K562 (cell line): Measurements from ENCODE around the gene TESK1.

Experiments
- EZH2 ChIP-seq: IDR thresholded peaks from 2 replicates; pipeline ENCODE4 v1.6.1; 2012; ENCODE audit warnings: low read depth, mild to moderate bottlenecking, inconsistent platforms, low read length, borderline replicate concordance
- RAD21 ChIP-seq, 2 experiments: fragments of 250-450 bp in 1 of 2; fragments of 450-650 bp in 1 of 2; sonication (Bioruptor Pico) in 1 of 2; formaldehyde crosslinking in 1 of 2; IDR thresholded peaks in 1 of 2; conservative IDR thresholded peaks in 1 of 2; 2 replicates each; pipeline versions ENCODE4 v1.4.0 to v1.8.0; 2020 to 2022; ENCODE audit warnings: mild to moderate bottlenecking in 2 of 2, moderate library complexity in 1 of 2
- TF ChIP-seq, protein P1 (sequence below): fragments of 250-450 bp; sonication (Bioruptor Pico); IDR thresholded peaks from 2 replicates; pipeline ENCODE4 v1.5.0; 2020; ENCODE audit warnings: mild to moderate bottlenecking, borderline replicate concordance

GRCh38 chr9:35559792-35560530 lies 45.1 kb upstream of the TESK1 start:
- TF ChIP-seq EZH2 (no peak), RAD21 (CRISPR knock-in tag; conservative IDR thresholded peaks at IDR 0.05 in 1 of 2, IDR thresholded peaks at IDR 0.05 in 1 of 2) (no peak)
- TF ChIP-seq, protein P1, sequence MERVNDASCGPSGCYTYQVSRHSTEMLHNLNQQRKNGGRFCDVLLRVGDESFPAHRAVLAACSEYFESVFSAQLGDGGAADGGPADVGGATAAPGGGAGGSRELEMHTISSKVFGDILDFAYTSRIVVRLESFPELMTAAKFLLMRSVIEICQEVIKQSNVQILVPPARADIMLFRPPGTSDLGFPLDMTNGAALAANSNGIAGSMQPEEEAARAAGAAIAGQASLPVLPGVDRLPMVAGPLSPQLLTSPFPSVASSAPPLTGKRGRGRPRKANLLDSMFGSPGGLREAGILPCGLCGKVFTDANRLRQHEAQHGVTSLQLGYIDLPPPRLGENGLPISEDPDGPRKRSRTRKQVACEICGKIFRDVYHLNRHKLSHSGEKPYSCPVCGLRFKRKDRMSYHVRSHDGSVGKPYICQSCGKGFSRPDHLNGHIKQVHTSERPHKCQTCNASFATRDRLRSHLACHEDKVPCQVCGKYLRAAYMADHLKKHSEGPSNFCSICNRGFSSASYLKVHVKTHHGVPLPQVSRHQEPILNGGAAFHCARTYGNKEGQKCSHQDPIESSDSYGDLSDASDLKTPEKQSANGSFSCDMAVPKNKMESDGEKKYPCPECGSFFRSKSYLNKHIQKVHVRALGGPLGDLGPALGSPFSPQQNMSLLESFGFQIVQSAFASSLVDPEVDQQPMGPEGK (CRISPR knock-in tag), result no peak
